PC-3 (cell line): ENCODE data around the gene PRICKLE1. TPM values are rescaled to one million over a fixed set of nuclear protein-coding genes. Genes with fewer than 3 reads are reported as not detected.
"Not testable (repeated sequence)": the region's sequence is repeated elsewhere in the genome, so short reads cannot be mapped to it uniquely, and the experiment has no call there.

Experiments
- ATAC-seq: fragments of 200-7000 bp; cut with Tn5 transposase; 2 replicates; pipeline ENCODE4 v1.9.1; 2020; ENCODE audit warnings: mild to moderate bottlenecking, moderate library complexity
- BruUV-seq: library from RNA; stranded (reverse); fragments of 400-500 nt; replicated peaks from 2 replicates; lab custom pipeline; 2021; lab: Mats Ljungman, UMichigan
- CTCF ChIA-PET: fragments of 300-600 bp; sonication (Branson Sonifier 250); formaldehyde crosslinking; loops from one replicate; lab custom pipeline; 2022; ENCODE audit warnings: antibody characterized with exemption; lab: Charles Lee
- POLR2A ChIA-PET: fragments of 300-600 bp; sonication (Branson Sonifier 250); formaldehyde crosslinking; loops from one replicate; lab custom pipeline; 2022; ENCODE audit warnings: antibody characterized with exemption; ENCODE audit not compliant: unreplicated experiment; lab: Charles Lee
- DNase-seq: peaks from one replicate; pipeline ENCODE4 v3.0.0-alpha.2; 2015
- H2AFZ ChIP-seq: fragments of 300-600 bp; sonication (generic); 2 replicates; pipeline ENCODE4 v1.6.0; 2016; ENCODE audit warnings: antibody characterized with exemption, low read length
- H3F3A ChIP-seq: fragments of 300-600 bp; sonication (generic); one replicate; pipeline ENCODE4 v1.6.0; 2017; ENCODE audit warnings: antibody characterized with exemption, low read length, control low read depth, mild to moderate bottlenecking; ENCODE audit not compliant: unreplicated experiment
- H3K27ac ChIP-seq: fragments of 300-600 bp; sonication (generic); 2 replicates; pipeline ENCODE4 v1.5.1; 2016; ENCODE audit warnings: mild to moderate bottlenecking, low read length
- H3K27me3 ChIP-seq: fragments of 300-600 bp; sonication (generic); 2 replicates; pipeline ENCODE4 v1.6.1; 2016; ENCODE audit warnings: low read length, mixed read lengths
- H3K36me3 ChIP-seq: fragments of 300-600 bp; sonication (generic); 2 replicates; pipeline ENCODE4 v1.6.1; 2016; ENCODE audit warnings: low read depth, mixed run types, low read length, mixed read lengths
- H3K4me1 ChIP-seq: fragments of 300-600 bp; sonication (generic); 2 replicates; pipeline ENCODE4 v1.5.1; 2016; ENCODE audit warnings: low read length; ENCODE audit not compliant: insufficient read depth
- H3K4me2 ChIP-seq: fragments of 300-600 bp; sonication (generic); 2 replicates; pipeline ENCODE4 v1.6.0; 2016; ENCODE audit warnings: low read length
- H3K4me3 ChIP-seq: fragments of 300-600 bp; sonication (generic); 2 replicates; pipeline ENCODE4 v1.5.1; 2016; ENCODE audit warnings: mild to moderate bottlenecking, low read length, mixed read lengths
- H3K79me2 ChIP-seq: fragments of 300-600 bp; sonication (generic); 2 replicates; pipeline ENCODE4 v1.6.1; 2017; ENCODE audit warnings: low read length, mixed read lengths
- H3K9ac ChIP-seq: fragments of 300-600 bp; sonication (generic); 2 replicates; pipeline ENCODE4 v1.6.0; 2016; ENCODE audit warnings: mild to moderate bottlenecking, low read length
- H3K9me2 ChIP-seq: fragments of 300-600 bp; sonication (generic); replicated peaks from 2 replicates; pipeline ENCODE4 v1.6.1; 2016; ENCODE audit warnings: mixed run types, low read length, mixed read lengths
- H3K9me3 ChIP-seq: fragments of 300-600 bp; sonication (generic); 2 replicates; pipeline ENCODE4 v1.6.1; 2016; ENCODE audit warnings: low read length, mixed read lengths
- H4K20me1 ChIP-seq: fragments of 300-600 bp; sonication (generic); 2 replicates; pipeline ENCODE4 v1.6.1; 2016; ENCODE audit warnings: low read length, mixed read lengths
- CTCF ChIP-seq: fragments of 300-600 bp; sonication (generic); conservative IDR thresholded peaks from 2 replicates; pipeline ENCODE4 v1.5.1; 2017; ENCODE audit warnings: antibody characterized with exemption, low read depth, mild to moderate bottlenecking, low read length
- EZH2 ChIP-seq: fragments of 300-600 bp; sonication (generic); IDR thresholded peaks from one replicate; pipeline ENCODE4 v1.6.1; 2017; ENCODE audit warnings: antibody characterized with exemption, mild to moderate bottlenecking, low read length; ENCODE audit not compliant: unreplicated experiment
- EZH2phosphoT487 ChIP-seq: fragments of 300-600 bp; sonication (generic); IDR thresholded peaks from 2 replicates; pipeline ENCODE4 v1.6.1; 2018; ENCODE audit warnings: mild to moderate bottlenecking, antibody characterized with exemption, low read length, borderline replicate concordance
- intact Hi-C: fragments of 100-400 bp; cut with micrococcal nuclease; formaldehyde crosslinking; loops from 2 replicates; pipeline ENCODE4 v1.9.0; 2023
- total RNA-seq: library from RNA; depleted of rRNA; stranded (reverse); fragments of >200 nt; gene quantifications from 2 replicates; pipeline ENCODE4 v1.2.3, GENCODE V29; 2014

PRICKLE1 gene
- total RNA-seq, 1 experiment from 2014 or later, result 17.2 TPM

- Histone ChIP-seq H3F3A (no peaks in the 10 kb centered on the region), H3K4me1 (no peaks in the 10 kb centered on the region), H3K9me3 (no peaks in the 10 kb centered on the region), H3K27ac (no peak overlapping the region), H3K4me2 (no peak overlapping the region), H3K9me2 (no peaks in the 10 kb centered on the region), H3K27me3 (no peaks in the 10 kb centered on the region), H4K20me1 (no peaks in the 10 kb centered on the region), H3K36me3 (no peaks in the 10 kb centered on the region), H3K9ac (no peak overlapping the region), H3K4me3 (no peak overlapping the region), H3K79me2 (peaks cover 1% of the 10 kb centered on the region; the same call in 1 of the 2 replicates), H2AFZ (no peak overlapping the region)
- DNase-seq, result no peak
- ChIA-PET CTCF (no interaction called here), POLR2A (no interaction called here)
- ATAC-seq, result no peak
- intact Hi-C loops, result no loop called here
- BruUV-seq, result no TSS peak
- TF ChIP-seq EZH2phosphoT487, result no peak
- TF ChIP-seq EZH2, result no peak
- TF ChIP-seq CTCF, result no peak
Observed at GRCh38 chr12:42550800-42551199, 38.7 kb downstream of the PRICKLE1 start.

DNA sequence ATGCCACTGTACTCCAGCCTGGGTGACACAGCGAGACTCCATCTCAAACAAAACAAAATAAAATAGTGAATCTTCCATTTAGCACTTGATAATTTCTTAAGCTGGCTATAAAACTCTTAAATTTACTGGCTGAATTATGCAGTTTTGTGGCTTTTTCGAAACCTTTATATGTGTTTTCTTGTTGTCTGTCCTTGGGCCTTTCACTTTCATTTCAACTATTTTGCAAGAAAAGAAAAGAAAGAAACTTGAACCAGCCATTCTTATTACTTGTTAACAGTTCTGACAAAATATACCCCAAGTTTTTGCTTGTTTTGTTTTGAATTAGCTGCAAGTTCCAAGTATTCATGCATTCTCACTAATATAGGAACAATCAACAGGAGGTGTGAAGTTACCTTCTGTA lies 42.8 kb downstream of the PRICKLE1 start:
- H3K27ac ChIP-seq, result no peak overlapping the region
- H3K4me2 ChIP-seq, result no peak overlapping the region
- no peak overlapping the region for H3K9ac ChIP-seq
- H3F3A ChIP-seq, result no peaks in the 10 kb centered on the region
- no peaks in the 10 kb centered on the region for H3K9me3 ChIP-seq
- TF ChIP-seq EZH2 (no peak), EZH2phosphoT487 (no peak), CTCF (no peak)
- ChIA-PET CTCF (no interaction called here), POLR2A (interaction anchor here (0.5 kb wide), 1 partner anchor 108 kb away, joined by 5 read pairs; no protein-coding TSS in a partner anchor)
- H3K9me2 ChIP-seq, result no peaks in the 10 kb centered on the region
- intact Hi-C loops, result no loop called here
- no peaks in the 10 kb centered on the region for H3K4me1 ChIP-seq
- no peaks in the 10 kb centered on the region for H3K27me3 ChIP-seq
- no peak for DNase-seq
- ATAC-seq, result no peak
- no peaks in the 10 kb centered on the region for H3K79me2 ChIP-seq
- H2AFZ ChIP-seq, result no peak overlapping the region
- no peaks in the 10 kb centered on the region for H4K20me1 ChIP-seq
- no TSS peak for BruUV-seq
- no peak overlapping the region for H3K4me3 ChIP-seq
- no peaks in the 10 kb centered on the region for H3K36me3 ChIP-seq

GRCh38 chr12:42541965-42542364 lies 47.6 kb downstream of the PRICKLE1 start:
- ChIA-PET CTCF (no interaction called here), POLR2A (no interaction called here)
- no peak overlapping the region for H3K4me3 ChIP-seq
- no peaks in the 10 kb centered on the region for H3K79me2 ChIP-seq
- no peaks in the 10 kb centered on the region for H3F3A ChIP-seq
- H3K27ac ChIP-seq, result no peak overlapping the region
- H3K4me2 ChIP-seq, result no peak overlapping the region
- DNase-seq, result no peak
- H2AFZ ChIP-seq, result no peak overlapping the region
- no peaks in the 10 kb centered on the region for H3K4me1 ChIP-seq
- H3K9ac ChIP-seq, result no peak overlapping the region
- no peaks in the 10 kb centered on the region for H3K9me3 ChIP-seq
- no peak for ATAC-seq
- TF ChIP-seq CTCF (no peak), EZH2phosphoT487 (no peak), EZH2 (no peak)
- intact Hi-C loops, result no loop called here
- no peaks in the 10 kb centered on the region for H3K36me3 ChIP-seq
- no peaks in the 10 kb centered on the region for H3K9me2 ChIP-seq
- H3K27me3 ChIP-seq, result no peaks in the 10 kb centered on the region
- no peaks in the 10 kb centered on the region for H4K20me1 ChIP-seq
- BruUV-seq, result no TSS peak

DNA sequence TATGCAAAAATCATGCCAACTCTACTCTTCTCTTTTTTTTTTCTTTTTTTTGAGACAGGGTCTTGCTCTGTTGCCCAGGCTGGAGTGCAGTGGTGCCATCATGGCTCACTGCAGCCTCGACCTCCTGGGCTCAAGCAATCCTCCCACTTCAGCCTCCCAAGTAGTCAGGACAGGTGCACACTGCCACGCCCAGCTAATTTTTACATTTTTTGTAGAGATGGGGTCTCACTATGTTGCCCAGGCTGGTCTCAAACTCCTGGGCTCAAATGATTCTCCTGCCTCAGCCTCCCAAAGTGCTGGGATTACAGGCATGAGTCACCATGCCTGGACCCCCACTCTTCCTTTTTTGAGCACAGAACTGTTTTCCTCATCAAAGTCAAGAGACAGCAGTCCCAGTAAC lies 48.2 kb downstream of the PRICKLE1 start:
- DNase-seq, ATAC-seq, H3F3A ChIP-seq, H3K9ac ChIP-seq, H3K4me3 ChIP-seq, BruUV-seq, H3K27ac ChIP-seq, H3K4me1 ChIP-seq, H3K9me3 ChIP-seq, H3K9me2 ChIP-seq, CTCF ChIA-PET, POLR2A ChIA-PET, H4K20me1 ChIP-seq, H3K27me3 ChIP-seq, H3K4me2 ChIP-seq, intact Hi-C loops, H2AFZ ChIP-seq, H3K79me2 ChIP-seq, H3K36me3 ChIP-seq: not testable (repeated sequence)
